ENCODE results near the gene DRGX. TPM values are rescaled to one million over a fixed set of nuclear protein-coding genes. Genes with fewer than 3 reads are reported as not detected.

DRGX gene
- polyA plus RNA-seq, 1 experiment, result not detected

GRCh38 chr10:49381111-49381900 is 14.6 kb downstream of the DRGX start:
- Histone ChIP-seq H3K27me3 (ENCODE audit: control insufficient read depth, insufficient read depth, low read length) (peaks cover 30% of the 10 kb centered on the region), H3K4me3 (ENCODE audit: low read depth, low read length) (no peak overlapping the region), H3K27ac (ENCODE audit: low read depth, low read length) (no peak overlapping the region), H3K9me3 (ENCODE audit: control insufficient read depth, insufficient read depth, low read length) (no peaks in the 10 kb centered on the region; the same call in 1 of the 2 replicates)
- ChIA-PET CTCF (no interaction called here), POLR2A (no interaction called here)
- DNase-seq (ENCODE audit: low read depth, low spot score), result no peak
- TF ChIP-seq CTCF (IDR thresholded peaks at IDR 0.05; ENCODE audit: low read depth, low read length), result no peak

GRCh38 chr10:49379596-49380410 is 16.1 kb downstream of the DRGX start:
- Histone ChIP-seq H3K27me3 (ENCODE audit: control insufficient read depth, insufficient read depth, low read length) (peaks cover 31% of the 10 kb centered on the region), H3K4me3 (ENCODE audit: low read depth, low read length) (no peak overlapping the region), H3K27ac (ENCODE audit: low read depth, low read length) (no peak overlapping the region), H3K9me3 (ENCODE audit: control insufficient read depth, insufficient read depth, low read length) (no peaks in the 10 kb centered on the region; the same call in 1 of the 2 replicates)
- no peak for DNase-seq (ENCODE audit: low read depth, low spot score)
- 0 out of 2 replicates have a peak, but pooled peaks have one; percentile 28 for TF ChIP-seq CTCF (IDR thresholded peaks at IDR 0.05; ENCODE audit: low read depth, low read length)
- ChIA-PET CTCF (no interaction called here), POLR2A (no interaction called here)

GRCh38 chr10:49377256-49377655 is 18.6 kb downstream of the DRGX start:
- H3K27me3 ChIP-seq (ENCODE audit: control insufficient read depth, insufficient read depth, low read length), result peaks cover 15% of the 10 kb centered on the region
- ChIA-PET CTCF (no interaction called here), POLR2A (no interaction called here)
- H3K27ac ChIP-seq (ENCODE audit: low read depth, low read length), result no peak overlapping the region
- no peak for TF ChIP-seq CTCF (IDR thresholded peaks at IDR 0.05; ENCODE audit: low read depth, low read length)
- H3K9me3 ChIP-seq (ENCODE audit: control insufficient read depth, insufficient read depth, low read length), result no peaks in the 10 kb centered on the region
- no peak overlapping the region for H3K4me3 ChIP-seq (ENCODE audit: low read depth, low read length)
- DNase-seq (ENCODE audit: low read depth, low spot score), result no peak

GRCh38 chr10:49375611-49376010 is 20.3 kb downstream of the DRGX start:
- POLR2A ChIA-PET, result no interaction called here
- CTCF ChIA-PET, result no interaction called here
- TF ChIP-seq CTCF (IDR thresholded peaks at IDR 0.05; ENCODE audit: low read depth, low read length), result no peak
- Histone ChIP-seq H3K27ac (ENCODE audit: low read depth, low read length) (no peak overlapping the region), H3K9me3 (ENCODE audit: control insufficient read depth, insufficient read depth, low read length) (no peaks in the 10 kb centered on the region), H3K4me3 (ENCODE audit: low read depth, low read length) (no peak overlapping the region), H3K27me3 (ENCODE audit: control insufficient read depth, insufficient read depth, low read length) (peaks cover 10% of the 10 kb centered on the region)
- DNase-seq (ENCODE audit: low read depth, low spot score), result no peak

GRCh38 chr10:49374740-49375139 is 21.1 kb downstream of the DRGX start:
- Histone ChIP-seq H3K4me3 (ENCODE audit: low read depth, low read length) (no peak overlapping the region), H3K27ac (ENCODE audit: low read depth, low read length) (no peak overlapping the region), H3K27me3 (ENCODE audit: control insufficient read depth, insufficient read depth, low read length) (peaks cover 10% of the 10 kb centered on the region), H3K9me3 (ENCODE audit: control insufficient read depth, insufficient read depth, low read length) (no peaks in the 10 kb centered on the region)
- ChIA-PET POLR2A (no interaction called here), CTCF (no interaction called here)
- DNase-seq (ENCODE audit: low read depth, low spot score), result no peak
- no peak for TF ChIP-seq CTCF (IDR thresholded peaks at IDR 0.05; ENCODE audit: low read depth, low read length)

Measured in AG04450 (cell line).